ENCODE results near the gene AK4.

AK4 gene

GRCh38 chr1:65164633-65165032 is 16.6 kb downstream of the AK4 start:
- H4K20me1 ChIP-seq (ENCODE audit: low read depth, low read length): peaks cover 1% of the 10 kb centered on the region; the same call in 1 of the 2 replicates
- no peak overlapping the region for H3K4me2 ChIP-seq (ENCODE audit: low read depth, low read length, poor library complexity, severe bottlenecking)
- TF ChIP-seq CTCF (IDR thresholded peaks at IDR 0.05; ENCODE audit: insufficient read depth, low read length, poor library complexity, severe bottlenecking) (no peak), EZH2phosphoT487 (conservative IDR thresholded peaks at IDR 0.05; ENCODE audit: low read length) (no peak)
- no peak overlapping the region for H3K9ac ChIP-seq (ENCODE audit: low read length)
- H3K9me3 ChIP-seq (ENCODE audit: insufficient read depth, low read length): no peaks in the 10 kb centered on the region
- H3K9me2 ChIP-seq (replicated peaks; ENCODE audit: insufficient read depth, low read length): no peaks in the 10 kb centered on the region
- H3K79me2 ChIP-seq (ENCODE audit: insufficient read depth, low read length): no peaks in the 10 kb centered on the region
- H3K36me3 ChIP-seq (ENCODE audit: low read length): no peaks in the 10 kb centered on the region
- H3F3A ChIP-seq (ENCODE audit: insufficient read depth): no peaks in the 10 kb centered on the region
- no peak overlapping the region for H3K4me3 ChIP-seq (ENCODE audit: insufficient read depth, low read length, poor library complexity, severe bottlenecking)
- H2AFZ ChIP-seq (ENCODE audit: low read depth, low read length, severe bottlenecking): no peak overlapping the region
- no peaks in the 10 kb centered on the region for H3K27me3 ChIP-seq (ENCODE audit: low read length)
- no peak overlapping the region for H3K27ac ChIP-seq (ENCODE audit: low read depth, low read length)

- no peak overlapping the region for H3K9ac ChIP-seq (ENCODE audit: low read length)
- no peaks in the 10 kb centered on the region for H3K79me2 ChIP-seq (ENCODE audit: insufficient read depth, low read length)
These were observed 17.4 kb downstream of the AK4 start for GRCh38 chr1:65165269-65165993.

GRCh38 chr1:65166572-65167305 is 18.7 kb downstream of the AK4 start:
- Histone ChIP-seq H2AFZ (ENCODE audit: low read depth, low read length, severe bottlenecking) (no peak overlapping the region), H4K20me1 (ENCODE audit: low read depth, low read length) (peaks cover 4% of the 10 kb centered on the region; the same call in 1 of the 2 replicates), H3K9me3 (ENCODE audit: insufficient read depth, low read length) (no peaks in the 10 kb centered on the region), H3K27me3 (ENCODE audit: low read length) (no peaks in the 10 kb centered on the region), H3K4me2 (ENCODE audit: low read depth, low read length, poor library complexity, severe bottlenecking) (no peak overlapping the region), H3K9ac (ENCODE audit: low read length) (no peak overlapping the region), H3K9me2 (replicated peaks; ENCODE audit: insufficient read depth, low read length) (no peaks in the 10 kb centered on the region), H3K79me2 (ENCODE audit: insufficient read depth, low read length) (no peaks in the 10 kb centered on the region), H3K27ac (ENCODE audit: low read depth, low read length) (no peak overlapping the region), H3F3A (ENCODE audit: insufficient read depth) (no peaks in the 10 kb centered on the region), H3K36me3 (ENCODE audit: low read length) (no peaks in the 10 kb centered on the region), H3K4me3 (ENCODE audit: insufficient read depth, low read length, poor library complexity, severe bottlenecking) (no peak overlapping the region)
- no peak for TF ChIP-seq CTCF (IDR thresholded peaks at IDR 0.05; ENCODE audit: insufficient read depth, low read length, poor library complexity, severe bottlenecking)
- no peak for TF ChIP-seq EZH2phosphoT487 (conservative IDR thresholded peaks at IDR 0.05; ENCODE audit: low read length)

More at GRCh38 chr1:65165269-65165993, 17.4 kb downstream of the AK4 start:
- Histone ChIP-seq H2AFZ (ENCODE audit: low read depth, low read length, severe bottlenecking) (no peak overlapping the region), H4K20me1 (ENCODE audit: low read depth, low read length) (peaks cover 4% of the 10 kb centered on the region; the same call in 1 of the 2 replicates), H3K36me3 (ENCODE audit: low read length) (no peaks in the 10 kb centered on the region), H3K4me2 (ENCODE audit: low read depth, low read length, poor library complexity, severe bottlenecking) (no peak overlapping the region), H3K9me2 (replicated peaks; ENCODE audit: insufficient read depth, low read length) (no peaks in the 10 kb centered on the region), H3K9me3 (ENCODE audit: insufficient read depth, low read length) (no peaks in the 10 kb centered on the region), H3F3A (ENCODE audit: insufficient read depth) (no peaks in the 10 kb centered on the region), H3K4me3 (ENCODE audit: insufficient read depth, low read length, poor library complexity, severe bottlenecking) (no peak overlapping the region), H3K27ac (ENCODE audit: low read depth, low read length) (no peak overlapping the region), H3K27me3 (ENCODE audit: low read length) (no peaks in the 10 kb centered on the region)
- TF ChIP-seq EZH2phosphoT487 (conservative IDR thresholded peaks at IDR 0.05; ENCODE audit: low read length) (no peak), CTCF (IDR thresholded peaks at IDR 0.05; ENCODE audit: insufficient read depth, low read length, poor library complexity, severe bottlenecking) (no peak)

Data from SU-DHL-6 (cell line).